HG03442 (cell line): ENCODE measurements around the gene AHCTF1.

Experiments
- ATAC-seq: cut with Tn5 transposase; IDR thresholded peaks from one replicate; pipeline ENCODE4 v1.9.1; 2021; ENCODE audit warnings: mild to moderate bottlenecking, moderate library complexity; ENCODE audit not compliant: unreplicated experiment

AHCTF1 gene

GRCh38 chr1:246801241-246802020 is 130.3 kb downstream of the AHCTF1 start:
- ATAC-seq: no peak

GRCh38 chr1:246800756-246801155 is 131.0 kb downstream of the AHCTF1 start:
- ATAC-seq: no peak

DNA sequence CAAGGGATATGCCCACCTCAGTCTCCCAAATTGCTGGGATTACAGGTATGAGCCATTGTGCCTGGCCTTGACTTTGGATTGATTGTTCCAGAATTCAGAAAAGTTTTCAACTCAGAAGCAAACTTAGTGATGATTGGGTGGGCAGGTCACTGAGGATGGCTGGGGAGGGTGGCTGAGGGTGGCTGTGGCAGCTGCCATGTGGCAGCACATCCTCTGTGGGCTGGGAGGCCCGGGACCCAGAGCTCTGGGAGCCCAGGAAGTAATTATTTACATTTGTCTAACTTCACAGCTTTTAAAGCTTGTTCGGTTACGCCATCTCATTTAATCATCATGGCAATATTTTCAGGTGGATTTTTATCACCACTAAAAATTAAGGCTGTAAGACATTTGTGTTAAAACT is 131.4 kb downstream of the AHCTF1 start:
- no peak for ATAC-seq

GRCh38 chr1:246798606-246799496 is 132.9 kb downstream of the AHCTF1 start:
- no peak for ATAC-seq

DNA sequence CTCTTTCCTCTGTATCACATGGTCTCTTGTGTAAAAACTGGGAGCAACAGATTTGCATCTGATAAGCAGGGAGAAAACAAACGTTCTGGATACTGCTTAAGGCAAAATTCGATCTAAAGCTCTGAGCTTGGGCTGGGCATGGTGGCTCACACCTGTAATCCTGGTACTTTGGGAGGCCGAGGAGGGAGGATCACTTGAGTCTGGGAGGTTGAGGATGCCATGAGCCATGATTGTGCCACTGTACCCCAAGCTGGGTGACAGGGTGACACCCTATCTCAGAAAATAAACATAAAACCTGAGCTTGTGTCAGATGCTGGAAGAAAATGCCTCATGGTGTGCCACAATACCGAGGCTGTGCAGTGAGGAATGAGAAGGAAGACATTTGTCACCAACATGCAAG is 133.6 kb downstream of the AHCTF1 start:
- ATAC-seq: no peak

- ATAC-seq: no peak
These were observed 134.2 kb downstream of the AHCTF1 start for GRCh38 chr1:246797597-246797996.

- ATAC-seq: no peak
These were observed 134.6 kb downstream of the AHCTF1 start for GRCh38 chr1:246797157-246797556.

DNA sequence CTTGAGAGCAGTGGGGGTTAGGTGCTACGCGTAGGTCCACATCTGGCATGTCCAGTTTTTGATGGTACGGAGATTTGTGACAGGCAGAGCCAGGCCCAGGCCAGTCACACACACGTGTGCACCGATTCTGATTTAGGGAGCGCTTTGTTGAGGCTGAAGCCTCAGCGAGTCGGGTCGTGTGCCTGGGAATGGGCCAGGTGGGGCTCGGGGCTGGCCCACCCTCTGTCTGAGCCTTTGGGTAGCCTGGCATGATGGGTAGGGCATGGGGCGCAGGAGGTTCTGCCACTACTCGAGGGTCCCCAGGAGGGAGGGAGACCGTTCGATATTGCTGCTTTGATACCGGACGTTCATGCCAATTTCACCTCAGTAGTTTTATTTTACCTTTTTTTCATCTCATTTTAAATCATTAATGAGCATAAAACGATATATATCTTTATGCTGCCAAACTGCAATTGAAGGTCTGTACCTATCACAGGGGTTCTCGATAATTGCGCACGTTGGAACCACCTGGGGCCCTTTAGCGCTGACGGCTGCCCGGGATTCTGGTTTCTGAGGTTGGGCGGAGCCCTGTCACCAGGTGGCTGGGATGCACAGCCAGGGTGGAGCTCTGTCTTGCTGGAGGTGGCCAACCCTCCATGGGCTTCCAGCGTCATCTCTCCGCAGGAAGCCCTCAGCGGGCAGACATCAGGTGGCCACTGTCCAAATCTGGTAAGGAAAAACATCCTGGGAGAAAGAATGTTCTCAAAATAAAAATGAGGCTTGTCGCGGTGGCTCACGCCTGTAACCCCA is 135.6 kb downstream of the AHCTF1 start:
- ATAC-seq: no peak

- no peak for ATAC-seq
These were observed 136.7 kb downstream of the AHCTF1 start for GRCh38 chr1:246794828-246795671.

DNA sequence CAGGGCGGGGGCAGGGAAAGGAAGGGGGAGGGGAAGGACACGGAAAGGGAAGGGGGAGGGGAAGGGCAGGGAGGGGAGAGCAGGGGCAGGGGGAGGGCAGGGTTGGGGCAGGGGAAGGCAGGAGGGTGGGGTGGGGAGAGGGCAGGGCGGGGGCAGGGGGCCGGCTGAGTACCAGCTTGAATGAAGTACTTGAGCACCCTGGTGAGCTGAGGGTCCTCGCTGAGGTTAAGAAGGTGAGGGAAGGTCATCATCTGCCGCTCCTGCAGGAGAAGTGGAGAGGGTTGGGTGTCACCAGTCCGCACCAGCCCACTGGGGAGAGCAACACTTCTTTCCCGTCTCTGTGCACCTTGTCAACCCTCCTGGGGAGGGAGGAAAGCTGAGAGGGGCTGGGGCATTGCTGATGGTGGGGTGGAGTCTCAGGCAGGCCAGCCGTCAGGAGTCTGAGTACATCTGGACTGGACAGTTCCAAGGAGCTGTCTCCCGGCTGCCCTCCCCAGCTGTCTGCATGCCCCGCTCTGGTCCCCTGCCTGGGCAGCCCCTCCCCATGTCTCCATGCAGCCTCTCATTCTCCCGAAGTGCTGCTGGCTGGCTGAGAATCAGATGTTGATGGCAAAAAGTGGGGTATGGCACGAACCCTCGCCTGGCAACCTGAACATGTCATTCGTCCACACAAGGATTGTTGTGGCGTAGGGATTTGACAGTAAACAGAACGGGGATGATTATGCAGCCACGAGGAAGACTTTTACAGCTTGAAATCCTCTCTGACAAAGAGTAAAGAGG is 137.5 kb downstream of the AHCTF1 start:
- no peak for ATAC-seq

DNA sequence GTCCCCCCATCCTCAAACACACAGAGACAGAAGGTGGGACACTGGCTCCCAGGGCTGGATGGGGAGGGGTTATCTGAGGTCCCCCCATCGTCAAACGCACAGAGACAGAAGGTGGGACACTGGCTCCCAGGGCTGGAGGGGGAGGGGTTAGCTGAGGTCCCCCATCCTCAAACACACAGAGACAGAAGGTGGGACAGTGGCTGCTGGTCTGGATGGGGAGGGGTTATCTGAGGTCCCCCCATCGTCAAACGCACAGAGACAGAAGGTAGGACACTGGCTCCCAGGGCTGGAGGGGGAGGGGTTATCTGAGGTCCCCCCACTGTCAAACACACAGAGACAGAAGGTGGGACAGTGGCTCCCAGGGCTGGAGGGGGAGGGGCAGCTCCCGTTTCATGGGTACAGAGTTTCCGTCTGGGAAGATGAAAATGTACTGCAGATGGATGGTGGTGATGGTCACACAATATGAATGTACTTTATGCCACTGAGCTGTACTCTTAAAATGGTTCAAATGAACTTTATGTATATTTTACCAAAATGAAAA is 138.3 kb downstream of the AHCTF1 start:
- no peak for ATAC-seq

DNA sequence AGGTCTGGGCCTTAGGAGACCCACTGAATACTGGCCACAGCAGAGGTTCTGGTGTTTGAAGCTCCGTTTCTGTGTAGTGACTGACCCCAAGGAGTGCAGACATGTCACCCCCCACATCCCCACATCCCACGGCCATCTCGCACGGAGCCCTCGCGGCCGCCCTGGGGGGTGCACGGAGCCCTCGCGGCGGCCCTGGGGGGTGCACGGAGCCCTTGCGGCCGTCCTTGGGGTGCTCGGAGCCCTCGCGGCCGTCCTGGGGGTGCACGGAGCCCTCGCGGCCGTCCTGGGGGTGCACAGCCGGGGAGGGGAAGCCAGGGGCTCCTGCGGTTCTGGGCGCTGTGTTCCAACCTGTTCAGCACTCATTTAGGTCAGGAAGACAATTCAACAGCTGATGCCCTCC is 139.1 kb downstream of the AHCTF1 start:
- no peak for ATAC-seq

- no peak for ATAC-seq
These were observed 140.3 kb downstream of the AHCTF1 start for GRCh38 chr1:246791303-246791918.

GRCh38 chr1:246790833-246791232 is 140.9 kb downstream of the AHCTF1 start:
- ATAC-seq: no peak

GRCh38 chr1:246790364-246790763 is 141.4 kb downstream of the AHCTF1 start:
- no peak for ATAC-seq

GRCh38 chr1:246789454-246790339 is 142.1 kb downstream of the AHCTF1 start:
- no peak for ATAC-seq
